ENCODE data around the gene ESR1.

- no peak for TF ChIP-seq SUZ12 (IDR thresholded peaks at IDR 0.05; ENCODE audit: extremely low read depth, insufficient read depth, insufficient read length)
- TF ChIP-seq YY1 (IDR thresholded peaks at IDR 0.05; ENCODE audit: insufficient read depth, insufficient read length): no peak
- no peak for TF ChIP-seq ZNF274 (IDR thresholded peaks at IDR 0.05; ENCODE audit: low read depth, low read length)
Measured at GRCh38 chr6:151847064-151847463, 39.6 kb downstream of the ESR1 start.
